H9 (cell line): Measurements from ENCODE around the gene TET2. TPM values are rescaled to one million over a fixed set of nuclear protein-coding genes. Genes with fewer than 3 reads are reported as not detected.

Experiments
- DNase-seq: peaks from one replicate; pipeline ENCODE4 v3.0.0-alpha.2; 2017
- H2AFZ ChIP-seq: one replicate; pipeline ENCODE4 v1.6.1; 2013; ENCODE audit warnings: mild to moderate bottlenecking, low read length, control low read depth, moderate library complexity
- H2AK5ac ChIP-seq: 2 replicates; pipeline ENCODE4 v1.6.1; 2013; ENCODE audit warnings: low read length, control low read depth, mixed read lengths; ENCODE audit not compliant: insufficient read length
- H2BK120ac ChIP-seq: one replicate; pipeline ENCODE4 v1.6.1; 2013; ENCODE audit warnings: low read depth, mild to moderate bottlenecking, low read length, control low read depth, inconsistent platforms; ENCODE audit not compliant: poor library complexity, severe bottlenecking
- H2BK12ac ChIP-seq: 2 replicates; pipeline ENCODE4 v1.6.1; 2013; ENCODE audit warnings: low read length, control low read depth, mixed read lengths, low read depth; ENCODE audit not compliant: insufficient read length
- H2BK15ac ChIP-seq: 2 replicates; pipeline ENCODE4 v1.6.1; 2013; ENCODE audit warnings: low read depth, low read length, control low read depth
- H2BK20ac ChIP-seq: one replicate; pipeline ENCODE4 v1.6.1; 2013; ENCODE audit warnings: low read depth, mild to moderate bottlenecking, low read length, control low read depth, inconsistent platforms; ENCODE audit not compliant: poor library complexity, severe bottlenecking
- H2BK5ac ChIP-seq: 2 replicates; pipeline ENCODE4 v1.6.1; 2013; ENCODE audit warnings: low read length, control low read depth, mixed read lengths; ENCODE audit not compliant: insufficient read length
- H3K14ac ChIP-seq: 2 replicates; pipeline ENCODE4 v1.6.1; 2013; ENCODE audit warnings: low read length, control low read depth; ENCODE audit not compliant: insufficient read depth
- H3K18ac ChIP-seq: 2 replicates; pipeline ENCODE4 v1.6.1; 2013; ENCODE audit warnings: low read depth, mild to moderate bottlenecking, mixed read lengths, low read length, control low read depth; ENCODE audit not compliant: insufficient read length
- H3K23ac ChIP-seq: 2 replicates; pipeline ENCODE4 v1.6.1; 2013; ENCODE audit warnings: low read length, control low read depth, mixed read lengths, low read depth; ENCODE audit not compliant: insufficient read length
- H3K23me2 ChIP-seq: 2 replicates; pipeline ENCODE4 v1.6.1; 2013; ENCODE audit warnings: low read depth, mild to moderate bottlenecking, mixed read lengths, low read length, control low read depth; ENCODE audit not compliant: insufficient read length, poor library complexity, severe bottlenecking
- H3K27ac ChIP-seq: 2 replicates; pipeline ENCODE4 v1.5.1; 2013; ENCODE audit warnings: low read length, control low read depth, mixed read lengths, low read depth; ENCODE audit not compliant: insufficient read length
- H3K27me3 ChIP-seq: 2 replicates; pipeline ENCODE4 v1.6.1; 2013; ENCODE audit warnings: low read length, control low read depth, inconsistent platforms; ENCODE audit not compliant: insufficient read depth
- H3K4ac ChIP-seq: 2 replicates; pipeline ENCODE4 v1.6.1; 2013; ENCODE audit warnings: low read depth, mild to moderate bottlenecking, control low read depth, inconsistent platforms, low read length, moderate library complexity
- H3K4me1 ChIP-seq: 2 replicates; pipeline ENCODE4 v1.6.1; 2013; ENCODE audit warnings: low read length, control low read depth, inconsistent platforms; ENCODE audit not compliant: insufficient read depth
- H3K4me2 ChIP-seq: 2 replicates; pipeline ENCODE4 v1.6.1; 2013; ENCODE audit warnings: low read length, control low read depth, mixed read lengths; ENCODE audit not compliant: insufficient read length, insufficient read depth
- H3K56ac ChIP-seq: 2 replicates; pipeline ENCODE4 v1.6.1; 2013; ENCODE audit warnings: low read depth, mild to moderate bottlenecking, mixed read lengths, low read length, control low read depth; ENCODE audit not compliant: insufficient read length
- H3K79me1 ChIP-seq: 2 replicates; pipeline ENCODE4 v1.6.1; 2013; ENCODE audit warnings: low read depth, mild to moderate bottlenecking, moderate library complexity, low read length, control low read depth, inconsistent platforms; ENCODE audit not compliant: insufficient read depth, poor library complexity, severe bottlenecking
- H3K79me2 ChIP-seq: 2 replicates; pipeline ENCODE4 v1.6.1; 2013; ENCODE audit warnings: low read length, control low read depth, inconsistent platforms; ENCODE audit not compliant: insufficient read depth
- H3K9ac ChIP-seq: 2 replicates; pipeline ENCODE4 v1.6.1; 2013; ENCODE audit warnings: low read length, control low read depth, mixed read lengths; ENCODE audit not compliant: insufficient read length; ENCODE audit errors: extremely low read depth
- H3K9me3 ChIP-seq: one replicate; pipeline ENCODE4 v1.6.1; 2013; ENCODE audit warnings: low read depth, low read length, inconsistent platforms; ENCODE audit not compliant: control insufficient read depth
- H3T11ph ChIP-seq: one replicate; pipeline ENCODE4 v1.6.1; 2013; ENCODE audit warnings: mild to moderate bottlenecking, low read length, control low read depth, inconsistent platforms
- H4K20me1 ChIP-seq: one replicate; pipeline ENCODE4 v1.6.1; 2013; ENCODE audit not compliant: control insufficient read depth, insufficient read length, insufficient read depth
- H4K5ac ChIP-seq: 2 replicates; pipeline ENCODE4 v1.6.1; 2013; ENCODE audit warnings: low read depth, mild to moderate bottlenecking, mixed read lengths, low read length, control low read depth; ENCODE audit not compliant: insufficient read length
- H4K8ac ChIP-seq: replicated peaks from 2 replicates; pipeline ENCODE4 v1.6.1; 2013; ENCODE audit warnings: low read length, control low read depth, mixed read lengths, low read depth; ENCODE audit not compliant: insufficient read length
- H4K91ac ChIP-seq: 2 replicates; pipeline ENCODE4 v1.6.1; 2013; ENCODE audit warnings: low read depth, mild to moderate bottlenecking, moderate library complexity, mixed read lengths, low read length, control low read depth; ENCODE audit not compliant: insufficient read length
- H3K27ac Mint-ChIP-seq, 3 experiments: 2 replicates in 2 of 3; 3 replicates in 1 of 3; pipeline ENCODE4 v1.8.0; 2020 to 2021; ENCODE audit warnings: mixed read lengths in 3 of 3, mild to moderate bottlenecking in 1 of 3, moderate library complexity in 1 of 3
- H3K27me3 Mint-ChIP-seq: 2 replicates; pipeline ENCODE4 v1.8.0; 2021; ENCODE audit warnings: low read depth, mild to moderate bottlenecking, moderate library complexity, mixed read lengths
- H3K36me3 Mint-ChIP-seq, 3 experiments: 2 replicates in 2 of 3; 3 replicates in 1 of 3; pipeline ENCODE4 v1.8.0; 2020 to 2021; ENCODE audit warnings: low read depth in 3 of 3, mixed read lengths in 3 of 3; ENCODE audit not compliant: insufficient read depth in 1 of 3
- H3K4me1 Mint-ChIP-seq, 2 experiments: 2 replicates each; pipeline ENCODE4 v1.8.0; 2020; ENCODE audit warnings: mixed read lengths in 2 of 2
- H3K4me3 Mint-ChIP-seq, 2 experiments: 2 replicates in 1 of 2; 3 replicates in 1 of 2; pipeline ENCODE4 v1.8.0; 2020 to 2021; ENCODE audit warnings: mild to moderate bottlenecking in 2 of 2, mixed read lengths in 2 of 2, moderate library complexity in 1 of 2
- H3K9me3 Mint-ChIP-seq, 2 experiments: 2 replicates in 1 of 2; 3 replicates in 1 of 2; pipeline ENCODE4 v1.8.0; 2020; ENCODE audit warnings: mild to moderate bottlenecking in 2 of 2, mixed read lengths in 2 of 2, moderate library complexity in 1 of 2
- WGBS: extraction: QIAGEN DNeasy Blood & Tissue Kit; methylation state at CpG from one replicate; pipeline ENCODE4 v1.1.7; 2013; ENCODE audit warnings: missing lambda C conversion rate, low lambda C conversion rate, mixed read lengths; ENCODE audit not compliant: insufficient read length; ENCODE audit errors: extremely low coverage; 5-methylcytosine and 5-hydroxymethylcytosine counted together
- total RNA-seq: library from RNA; stranded (reverse); gene quantifications from 2 replicates; pipeline ENCODE4 v1.2.1, GENCODE V29; 2021
- TF ChIP-seq, protein P1 (sequence below): fragments of 200-600 bp; sonication (generic); conservative IDR thresholded peaks from 3 replicates; pipeline ENCODE4 v1.8.0; 2021; ENCODE audit warnings: antibody characterized with exemption, mild to moderate bottlenecking

TET2 gene
- total RNA-seq, 1 experiment from 2014 or later: 3.1 TPM

- H2AK5ac ChIP-seq: no peak overlapping the region
- no peak overlapping the region for H4K91ac ChIP-seq
- H3K23me2 ChIP-seq: no peaks in the 10 kb centered on the region
- H4K5ac ChIP-seq: no peak overlapping the region
- TF ChIP-seq, protein P1, sequence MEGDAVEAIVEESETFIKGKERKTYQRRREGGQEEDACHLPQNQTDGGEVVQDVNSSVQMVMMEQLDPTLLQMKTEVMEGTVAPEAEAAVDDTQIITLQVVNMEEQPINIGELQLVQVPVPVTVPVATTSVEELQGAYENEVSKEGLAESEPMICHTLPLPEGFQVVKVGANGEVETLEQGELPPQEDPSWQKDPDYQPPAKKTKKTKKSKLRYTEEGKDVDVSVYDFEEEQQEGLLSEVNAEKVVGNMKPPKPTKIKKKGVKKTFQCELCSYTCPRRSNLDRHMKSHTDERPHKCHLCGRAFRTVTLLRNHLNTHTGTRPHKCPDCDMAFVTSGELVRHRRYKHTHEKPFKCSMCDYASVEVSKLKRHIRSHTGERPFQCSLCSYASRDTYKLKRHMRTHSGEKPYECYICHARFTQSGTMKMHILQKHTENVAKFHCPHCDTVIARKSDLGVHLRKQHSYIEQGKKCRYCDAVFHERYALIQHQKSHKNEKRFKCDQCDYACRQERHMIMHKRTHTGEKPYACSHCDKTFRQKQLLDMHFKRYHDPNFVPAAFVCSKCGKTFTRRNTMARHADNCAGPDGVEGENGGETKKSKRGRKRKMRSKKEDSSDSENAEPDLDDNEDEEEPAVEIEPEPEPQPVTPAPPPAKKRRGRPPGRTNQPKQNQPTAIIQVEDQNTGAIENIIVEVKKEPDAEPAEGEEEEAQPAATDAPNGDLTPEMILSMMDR: no peak
- no peak overlapping the region for H3K14ac ChIP-seq
- H2AFZ ChIP-seq: no peak overlapping the region
- no peak overlapping the region for H3K23ac ChIP-seq
- no peaks in the 10 kb centered on the region for H3K4me1 ChIP-seq
- H3K27ac Mint-ChIP-seq: no peak overlapping the region
- H3K4ac ChIP-seq: no peak overlapping the region
- no peak overlapping the region for H2BK120ac ChIP-seq
- H3K27me3 Mint-ChIP-seq: no peaks in the 10 kb centered on the region
- H3K27me3 ChIP-seq: no peaks in the 10 kb centered on the region
- no peaks in the 10 kb centered on the region for H3K79me2 ChIP-seq
- DNase-seq: no peak
- H3K27ac ChIP-seq: no peak overlapping the region
- H3K36me3 Mint-ChIP-seq: no peaks in the 10 kb centered on the region
- H2BK12ac ChIP-seq: no peak overlapping the region
- H3K79me1 ChIP-seq: no peaks in the 10 kb centered on the region
- peaks cover 5 to 6% of the 10 kb centered on the region in 2 experiments for H3K4me1 Mint-ChIP-seq
- no peak overlapping the region for H3K56ac ChIP-seq
- WGBS: 100% methylated on average over 2 of the region's 3 CpGs
- no peak overlapping the region for H4K8ac ChIP-seq
- H4K20me1 ChIP-seq: no peaks in the 10 kb centered on the region
- H3K9me3 ChIP-seq: no peaks in the 10 kb centered on the region
- no peak overlapping the region for H3K4me3 Mint-ChIP-seq
- no peak overlapping the region for H2BK15ac ChIP-seq
- H3T11ph ChIP-seq: no peak overlapping the region
- no peak overlapping the region for H3K9ac ChIP-seq
- no peaks in the 10 kb centered on the region for H3K9me3 Mint-ChIP-seq
- H3K4me2 ChIP-seq: no peak overlapping the region
- no peak overlapping the region for H2BK20ac ChIP-seq
- no peak overlapping the region for H2BK5ac ChIP-seq
- no peak overlapping the region for H3K18ac ChIP-seq
These were observed 46.9 kb downstream of the TET2 start for GRCh38 chr4:105193536-105193935.
